ENCODE data around the gene THRA.

DNA sequence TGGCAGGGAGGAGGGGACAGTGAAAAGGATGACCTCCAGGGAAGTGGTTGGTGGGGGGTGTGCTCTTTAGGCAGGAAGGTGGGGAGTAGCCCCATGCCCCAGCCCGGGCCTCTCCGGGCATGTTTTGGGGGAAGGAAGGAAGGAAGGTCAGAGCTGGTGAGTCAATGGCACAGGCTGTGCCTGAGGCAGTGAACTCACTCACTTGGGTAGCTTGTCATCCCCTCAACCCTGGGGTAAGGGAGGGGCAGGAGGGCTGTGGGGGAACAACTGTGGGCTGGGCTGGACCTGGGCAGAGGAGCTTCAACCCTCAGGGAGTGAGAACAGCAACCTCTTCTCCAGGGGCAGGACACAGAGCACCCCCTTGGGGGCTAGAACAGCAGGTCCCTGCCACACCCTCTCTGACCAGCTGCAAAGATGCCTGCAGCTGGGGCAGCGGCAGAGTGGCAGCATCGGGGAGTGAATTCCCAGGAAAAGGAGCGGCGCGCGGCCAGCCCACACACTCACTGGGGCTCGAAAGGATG, 41.3 kb upstream of the THRA start:
- TF ChIP-seq, protein P1, sequence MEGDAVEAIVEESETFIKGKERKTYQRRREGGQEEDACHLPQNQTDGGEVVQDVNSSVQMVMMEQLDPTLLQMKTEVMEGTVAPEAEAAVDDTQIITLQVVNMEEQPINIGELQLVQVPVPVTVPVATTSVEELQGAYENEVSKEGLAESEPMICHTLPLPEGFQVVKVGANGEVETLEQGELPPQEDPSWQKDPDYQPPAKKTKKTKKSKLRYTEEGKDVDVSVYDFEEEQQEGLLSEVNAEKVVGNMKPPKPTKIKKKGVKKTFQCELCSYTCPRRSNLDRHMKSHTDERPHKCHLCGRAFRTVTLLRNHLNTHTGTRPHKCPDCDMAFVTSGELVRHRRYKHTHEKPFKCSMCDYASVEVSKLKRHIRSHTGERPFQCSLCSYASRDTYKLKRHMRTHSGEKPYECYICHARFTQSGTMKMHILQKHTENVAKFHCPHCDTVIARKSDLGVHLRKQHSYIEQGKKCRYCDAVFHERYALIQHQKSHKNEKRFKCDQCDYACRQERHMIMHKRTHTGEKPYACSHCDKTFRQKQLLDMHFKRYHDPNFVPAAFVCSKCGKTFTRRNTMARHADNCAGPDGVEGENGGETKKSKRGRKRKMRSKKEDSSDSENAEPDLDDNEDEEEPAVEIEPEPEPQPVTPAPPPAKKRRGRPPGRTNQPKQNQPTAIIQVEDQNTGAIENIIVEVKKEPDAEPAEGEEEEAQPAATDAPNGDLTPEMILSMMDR (IDR thresholded peaks at IDR 0.05; ENCODE audit: control extremely low read depth in 1 of 3, insufficient read depth in 1 of 3, low read depth in 1 of 3, low read length in 3 of 3) = no peak
- no peak for TF ChIP-seq SRF (IDR thresholded peaks at IDR 0.05; ENCODE audit: low read depth, low read length)
- no peak for TF ChIP-seq POLR2A (IDR thresholded peaks at IDR 0.05; ENCODE audit: control extremely low read depth in 1 of 2, low read depth in 2 of 2, low read length in 2 of 2)
- TF ChIP-seq FOSL1 (IDR thresholded peaks at IDR 0.05; ENCODE audit: insufficient read depth, low read depth, low read length) = no peak
- TF ChIP-seq CREB1 (IDR thresholded peaks at IDR 0.05) = no peak
- TF ChIP-seq HDAC2 (IDR thresholded peaks at IDR 0.05; ENCODE audit: borderline replicate concordance in 1 of 2, low read depth in 2 of 2, low read length in 2 of 2) = no peak

Measured in H1 (cell line).